Thoracic aorta (tissue), 2 donors: ENCODE results near the gene TBX15. TPM values are rescaled to one million over a fixed set of nuclear protein-coding genes. Genes with fewer than 3 reads are reported as not detected.

Experiments used
- ATAC-seq: fragments of 150-250 bp; one replicate; pipeline ENCODE4 v1.8.0; 2017; ENCODE audit warnings: low read depth; ENCODE audit not compliant: insufficient number of reproducible peaks, low FRiP score
- DNase-seq: peaks from one replicate; pipeline ENCODE4 v3.0.0-alpha.2; 2020; ENCODE audit warnings: low spot score
- H3K27ac ChIP-seq, 2 donors: fragments of 200-600 bp; sonication (generic); 1 replicate in 1 of 2; 2 replicates in 1 of 2; pipeline ENCODE4 v1.5.1; 2016; ENCODE audit warnings: mild to moderate bottlenecking in 2 of 2, moderate library complexity in 2 of 2
- H3K27me3 ChIP-seq: fragments of 200-600 bp; sonication (generic); replicated peaks from 2 replicates; pipeline ENCODE4 v1.6.0; 2016; ENCODE audit warnings: mild to moderate bottlenecking; ENCODE audit not compliant: insufficient read depth
- H3K36me3 ChIP-seq: fragments of 200-600 bp; sonication (generic); one replicate; pipeline ENCODE4 v1.5.1; 2016
- H3K4me1 ChIP-seq, 2 donors: fragments of 200-600 bp; sonication (generic); 1 replicate in 1 of 2; 2 replicates in 1 of 2; pipeline versions ENCODE4 v1.5.1 to v1.6.0; 2016; ENCODE audit warnings: low read depth in 2 of 2, mild to moderate bottlenecking in 1 of 2; ENCODE audit not compliant: control insufficient read depth in 1 of 2
- H3K4me3 ChIP-seq: fragments of 200-600 bp; sonication (generic); 2 replicates; pipeline ENCODE4 v1.5.1; 2016; ENCODE audit warnings: mild to moderate bottlenecking
- H3K9me3 ChIP-seq: fragments of 200-600 bp; sonication (generic); 2 replicates; pipeline ENCODE4 v1.5.1; 2016
- CTCF ChIP-seq: fragments of 200-600 bp; sonication (generic); IDR thresholded peaks from one replicate; pipeline ENCODE4 v1.5.1; 2019; ENCODE audit warnings: antibody characterized with exemption
- total RNA-seq, 2 donors: library from RNA; depleted of rRNA; stranded (reverse); fragments of >200 nt; gene quantifications; one replicate each; pipeline versions ENCODE4 v1.1.0 to v1.2.3, GENCODE V29; 2016

Gene TBX15
- total RNA-seq, 2 donors from 2014 or later: 1.5 to 6.8 TPM

- H3K4me1 ChIP-seq: peaks cover 7 to 12% of the 10 kb centered on the region in 2 donors
- ATAC-seq (no peak), DNase-seq (no peak)
- no peaks in the 10 kb centered on the region for H3K9me3 ChIP-seq
- peaks cover 11% of the 10 kb centered on the region for H3K27me3 ChIP-seq
- no peak for TF ChIP-seq CTCF
- H3K36me3 ChIP-seq: no peaks in the 10 kb centered on the region
- no peak overlapping the region for H3K27ac ChIP-seq
- H3K4me3 ChIP-seq: no peak overlapping the region
These were observed 10.0 kb upstream of the TBX15 start for GRCh38 chr1:118998171-118998570.

GRCh38 chr1:118997225-118997624 lies 9.1 kb upstream of the TBX15 start:
- Histone ChIP-seq H3K4me3 (no peak overlapping the region), H3K4me1 (peaks cover 7 to 12% of the 10 kb centered on the region in 2 donors), H3K9me3 (no peaks in the 10 kb centered on the region), H3K27ac (no peak overlapping the region), H3K27me3 (peaks cover 19% of the 10 kb centered on the region), H3K36me3 (no peaks in the 10 kb centered on the region)
- DNase-seq (no peak), ATAC-seq (no peak)
- no peak for TF ChIP-seq CTCF

GRCh38 chr1:118995312-118996016 lies 7.3 kb upstream of the TBX15 start:
- ATAC-seq (no peak), DNase-seq (no peak)
- Histone ChIP-seq H3K9me3 (no peaks in the 10 kb centered on the region), H3K4me3 (no peak overlapping the region), H3K36me3 (no peaks in the 10 kb centered on the region), H3K27ac (no peak overlapping the region), H3K4me1 (peaks cover 4 to 5% of the 10 kb centered on the region in 2 donors), H3K27me3 (peaks cover 20% of the 10 kb centered on the region)
- no peak for TF ChIP-seq CTCF

GRCh38 chr1:118993700-118994026 lies 5.5 kb upstream of the TBX15 start:
- H3K4me1 ChIP-seq: peaks cover 0 to 4% of the 10 kb centered on the region in 2 donors
- no peak overlapping the region for H3K4me3 ChIP-seq
- ATAC-seq (no peak), DNase-seq (no peak)
- no peak overlapping the region for H3K27ac ChIP-seq
- no peak for TF ChIP-seq CTCF
- H3K9me3 ChIP-seq: no peaks in the 10 kb centered on the region
- no peaks in the 10 kb centered on the region for H3K36me3 ChIP-seq
- H3K27me3 ChIP-seq: peaks cover 22% of the 10 kb centered on the region

- no peak for TF ChIP-seq CTCF
- H3K4me3 ChIP-seq: no peak overlapping the region
- DNase-seq: no peak
- ATAC-seq: no peak
- H3K27me3 ChIP-seq: peaks cover 22% of the 10 kb centered on the region
- H3K27ac ChIP-seq: no peak overlapping the region
- peaks cover 2 to 9% of the 10 kb centered on the region in 2 donors for H3K4me1 ChIP-seq
- no peaks in the 10 kb centered on the region for H3K9me3 ChIP-seq
- no peaks in the 10 kb centered on the region for H3K36me3 ChIP-seq
These were observed 4.9 kb upstream of the TBX15 start for GRCh38 chr1:118992868-118993699.
